ENCODE measurements around the gene POU2F1.

DNA sequence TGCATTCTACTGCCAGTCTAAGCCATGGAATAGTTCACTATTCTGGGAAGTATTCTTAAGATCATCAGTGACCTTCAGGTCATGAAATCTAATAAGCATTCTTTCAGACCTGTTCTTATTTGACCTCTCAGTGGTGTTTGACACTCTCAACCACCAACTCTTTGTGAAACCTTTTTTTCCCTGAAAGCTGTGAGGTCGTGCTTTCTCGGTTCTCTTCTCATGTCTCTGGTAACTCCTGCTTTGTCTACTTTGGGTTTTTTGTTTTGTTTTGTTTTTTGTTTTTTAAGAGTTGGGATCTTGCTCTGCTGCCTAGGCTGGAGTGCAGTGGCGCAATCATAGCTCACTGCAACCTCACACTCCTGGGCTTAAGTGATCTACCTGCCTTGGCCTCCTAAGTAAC is 56.3 kb downstream of the POU2F1 start:
- TF ChIP-seq, protein P1, sequence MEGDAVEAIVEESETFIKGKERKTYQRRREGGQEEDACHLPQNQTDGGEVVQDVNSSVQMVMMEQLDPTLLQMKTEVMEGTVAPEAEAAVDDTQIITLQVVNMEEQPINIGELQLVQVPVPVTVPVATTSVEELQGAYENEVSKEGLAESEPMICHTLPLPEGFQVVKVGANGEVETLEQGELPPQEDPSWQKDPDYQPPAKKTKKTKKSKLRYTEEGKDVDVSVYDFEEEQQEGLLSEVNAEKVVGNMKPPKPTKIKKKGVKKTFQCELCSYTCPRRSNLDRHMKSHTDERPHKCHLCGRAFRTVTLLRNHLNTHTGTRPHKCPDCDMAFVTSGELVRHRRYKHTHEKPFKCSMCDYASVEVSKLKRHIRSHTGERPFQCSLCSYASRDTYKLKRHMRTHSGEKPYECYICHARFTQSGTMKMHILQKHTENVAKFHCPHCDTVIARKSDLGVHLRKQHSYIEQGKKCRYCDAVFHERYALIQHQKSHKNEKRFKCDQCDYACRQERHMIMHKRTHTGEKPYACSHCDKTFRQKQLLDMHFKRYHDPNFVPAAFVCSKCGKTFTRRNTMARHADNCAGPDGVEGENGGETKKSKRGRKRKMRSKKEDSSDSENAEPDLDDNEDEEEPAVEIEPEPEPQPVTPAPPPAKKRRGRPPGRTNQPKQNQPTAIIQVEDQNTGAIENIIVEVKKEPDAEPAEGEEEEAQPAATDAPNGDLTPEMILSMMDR (IDR thresholded peaks at IDR 0.05): no peak
- TF ChIP-seq POLR2A (IDR thresholded peaks at IDR 0.05): no peak
- no peak for TF ChIP-seq EP300 (IDR thresholded peaks at IDR 0.05)

All from ovary (tissue), 3 donors.